ENCODE results near the gene TYMS.
A peak's percentile ranks its signal among the peaks of the same experiment; 100 is the strongest.

DNA sequence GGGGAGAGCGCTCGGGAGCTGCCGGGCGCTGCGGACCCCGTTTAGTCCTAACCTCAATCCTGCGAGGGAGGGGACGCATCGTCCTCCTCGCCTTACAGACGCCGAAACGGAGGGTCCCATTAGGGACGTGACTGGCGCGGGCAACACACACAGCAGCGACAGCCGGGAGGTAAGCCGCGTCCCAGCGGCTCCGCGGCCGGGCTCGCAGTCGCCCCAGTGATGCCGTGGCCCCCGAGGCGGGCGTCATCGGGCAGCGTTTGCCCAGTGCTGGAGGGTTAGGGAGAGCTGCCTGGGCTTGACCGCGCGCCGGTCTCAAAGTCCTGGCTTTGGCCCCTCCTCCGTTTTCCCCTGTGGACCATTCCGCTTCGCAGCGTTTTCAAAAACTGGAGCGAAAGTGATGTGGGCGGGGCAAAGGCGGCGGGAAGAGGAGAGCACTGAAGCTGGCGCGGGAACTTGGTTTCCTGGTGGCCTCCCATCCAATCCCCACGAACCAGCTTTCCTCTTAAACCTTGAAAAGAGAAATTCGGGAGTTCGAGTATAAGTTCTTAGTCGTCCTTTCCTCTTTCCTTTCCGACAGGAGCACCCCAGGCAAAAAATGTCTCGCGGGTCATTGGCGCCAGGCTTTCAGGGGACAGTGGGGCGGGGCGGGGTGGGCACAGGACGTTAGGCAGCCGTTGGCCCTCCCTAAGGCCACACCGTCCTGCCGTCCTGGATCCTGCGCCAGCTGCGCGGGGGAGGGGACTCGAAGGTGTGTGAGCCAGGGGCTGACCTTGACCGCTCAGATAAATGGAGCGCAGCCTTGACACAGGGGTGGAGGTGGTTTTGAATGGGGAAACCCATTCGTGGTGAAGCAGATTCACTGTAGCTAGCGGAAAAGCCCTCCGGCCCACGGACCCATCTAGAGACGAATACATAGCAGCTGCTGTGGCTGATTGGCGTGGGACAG, 821 bp downstream of the TYMS start:
- TF ChIP-seq, protein P1, sequence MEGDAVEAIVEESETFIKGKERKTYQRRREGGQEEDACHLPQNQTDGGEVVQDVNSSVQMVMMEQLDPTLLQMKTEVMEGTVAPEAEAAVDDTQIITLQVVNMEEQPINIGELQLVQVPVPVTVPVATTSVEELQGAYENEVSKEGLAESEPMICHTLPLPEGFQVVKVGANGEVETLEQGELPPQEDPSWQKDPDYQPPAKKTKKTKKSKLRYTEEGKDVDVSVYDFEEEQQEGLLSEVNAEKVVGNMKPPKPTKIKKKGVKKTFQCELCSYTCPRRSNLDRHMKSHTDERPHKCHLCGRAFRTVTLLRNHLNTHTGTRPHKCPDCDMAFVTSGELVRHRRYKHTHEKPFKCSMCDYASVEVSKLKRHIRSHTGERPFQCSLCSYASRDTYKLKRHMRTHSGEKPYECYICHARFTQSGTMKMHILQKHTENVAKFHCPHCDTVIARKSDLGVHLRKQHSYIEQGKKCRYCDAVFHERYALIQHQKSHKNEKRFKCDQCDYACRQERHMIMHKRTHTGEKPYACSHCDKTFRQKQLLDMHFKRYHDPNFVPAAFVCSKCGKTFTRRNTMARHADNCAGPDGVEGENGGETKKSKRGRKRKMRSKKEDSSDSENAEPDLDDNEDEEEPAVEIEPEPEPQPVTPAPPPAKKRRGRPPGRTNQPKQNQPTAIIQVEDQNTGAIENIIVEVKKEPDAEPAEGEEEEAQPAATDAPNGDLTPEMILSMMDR (IDR thresholded peaks at IDR 0.05; ENCODE audit: poor library complexity, severe bottlenecking): peak; percentile 13
- no peak for TF ChIP-seq REST (IDR thresholded peaks at IDR 0.05; ENCODE audit: borderline replicate concordance)
- TF ChIP-seq RAD21 (conservative IDR thresholded peaks at IDR 0.05): no peak
- TF ChIP-seq POLR2AphosphoS5 (IDR thresholded peaks at IDR 0.05): no peak
- no peak for TF ChIP-seq EZH2 (IDR thresholded peaks at IDR 0.05; ENCODE audit: borderline replicate concordance, insufficient read depth, low read length, poor library complexity, severe bottlenecking)
- no peak for TF ChIP-seq EP300 (conservative IDR thresholded peaks at IDR 0.05; ENCODE audit: poor library complexity, severe bottlenecking)
- TF ChIP-seq SMC3 (conservative IDR thresholded peaks at IDR 0.05; ENCODE audit: poor library complexity): no peak
